ENCODE data around the gene PDE4D. TPM values are rescaled to one million over a fixed set of nuclear protein-coding genes. Genes with fewer than 3 reads are reported as not detected.

PDE4D gene
- total RNA-seq, 1 donor from 2014 or later: 14.2 TPM

DNA sequence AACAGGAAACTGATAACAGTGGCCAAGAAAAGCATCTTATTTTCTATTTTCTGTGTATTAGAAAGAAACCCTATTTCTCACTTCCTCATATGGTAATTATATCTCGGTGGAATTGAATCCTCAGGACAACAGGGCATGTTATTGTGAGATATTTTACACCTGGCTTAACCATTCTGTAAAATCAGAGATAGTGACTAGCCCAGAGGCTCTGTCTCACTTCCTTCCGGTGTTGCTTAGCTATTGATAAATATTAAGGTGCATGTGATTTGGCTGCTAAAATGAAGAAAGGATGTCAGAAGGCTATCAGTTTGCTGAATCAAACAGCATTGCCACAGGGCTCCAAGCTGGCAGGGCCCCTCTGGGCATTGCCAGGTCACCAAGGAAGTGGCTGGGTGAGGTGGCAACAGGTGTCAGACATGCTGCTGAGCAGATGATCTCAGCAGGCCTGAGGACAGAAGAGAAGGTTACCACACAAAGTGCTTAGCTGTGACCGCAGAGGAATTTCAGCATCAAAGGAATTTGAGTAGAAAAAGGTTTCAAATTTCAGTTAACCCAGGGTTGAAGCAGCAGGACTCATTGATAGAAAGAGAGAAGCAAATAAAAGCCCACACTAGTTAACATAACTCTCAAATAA, 330.7 kb downstream of the PDE4D start:
- no peaks in the 10 kb centered on the region for H3K36me3 ChIP-seq (ENCODE audit: insufficient read depth, low read length)
- peak overlapping the region; percentile 55 for H3K4me2 ChIP-seq (ENCODE audit: low read length)
- Mint-ChIP-seq H3K27me3 (ENCODE audit: low read depth, unreplicated experiment) (peaks cover 5% of the 10 kb centered on the region), H3K9me3 (ENCODE audit: unreplicated experiment) (no peaks in the 10 kb centered on the region), H3K4me3 (ENCODE audit: unreplicated experiment) (no peak overlapping the region), H3K27ac (ENCODE audit: unreplicated experiment) (peak overlapping the region; percentile 71), H3K36me3 (ENCODE audit: low read depth, unreplicated experiment) (no peaks in the 10 kb centered on the region), H3K4me1 (ENCODE audit: low read depth, unreplicated experiment) (peaks cover 15% of the 10 kb centered on the region)
- FAIRE-seq: no peak
- H4K20me1 ChIP-seq (ENCODE audit: insufficient read depth, low read length): no peaks in the 10 kb centered on the region
- TF ChIP-seq, protein P1, sequence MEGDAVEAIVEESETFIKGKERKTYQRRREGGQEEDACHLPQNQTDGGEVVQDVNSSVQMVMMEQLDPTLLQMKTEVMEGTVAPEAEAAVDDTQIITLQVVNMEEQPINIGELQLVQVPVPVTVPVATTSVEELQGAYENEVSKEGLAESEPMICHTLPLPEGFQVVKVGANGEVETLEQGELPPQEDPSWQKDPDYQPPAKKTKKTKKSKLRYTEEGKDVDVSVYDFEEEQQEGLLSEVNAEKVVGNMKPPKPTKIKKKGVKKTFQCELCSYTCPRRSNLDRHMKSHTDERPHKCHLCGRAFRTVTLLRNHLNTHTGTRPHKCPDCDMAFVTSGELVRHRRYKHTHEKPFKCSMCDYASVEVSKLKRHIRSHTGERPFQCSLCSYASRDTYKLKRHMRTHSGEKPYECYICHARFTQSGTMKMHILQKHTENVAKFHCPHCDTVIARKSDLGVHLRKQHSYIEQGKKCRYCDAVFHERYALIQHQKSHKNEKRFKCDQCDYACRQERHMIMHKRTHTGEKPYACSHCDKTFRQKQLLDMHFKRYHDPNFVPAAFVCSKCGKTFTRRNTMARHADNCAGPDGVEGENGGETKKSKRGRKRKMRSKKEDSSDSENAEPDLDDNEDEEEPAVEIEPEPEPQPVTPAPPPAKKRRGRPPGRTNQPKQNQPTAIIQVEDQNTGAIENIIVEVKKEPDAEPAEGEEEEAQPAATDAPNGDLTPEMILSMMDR (IDR thresholded peaks at IDR 0.05; ENCODE audit: insufficient read depth, low read depth, low read length): no peak
- TF ChIP-seq EZH2 (IDR thresholded peaks at IDR 0.05; ENCODE audit: insufficient read depth, low read length): no peak
- no peak overlapping the region for H3K4me3 ChIP-seq (ENCODE audit: insufficient read depth, low read depth, low read length)
- H3K4me1 ChIP-seq (ENCODE audit: insufficient read depth, low read length): peaks cover 17% of the 10 kb centered on the region
- no peaks in the 10 kb centered on the region for H3K79me2 ChIP-seq (ENCODE audit: insufficient read depth, low read length)
- peak overlapping the region; percentile 44 for H3K27ac ChIP-seq (ENCODE audit: low read depth, low read length)
- DNase-seq (ENCODE audit: low read depth): peak; percentile 76
- peak overlapping the region; percentile 11 for H3K9ac ChIP-seq (ENCODE audit: low read length)
- no peaks in the 10 kb centered on the region for H3K9me3 ChIP-seq (ENCODE audit: insufficient read depth, low read depth, low read length)
- no peaks in the 10 kb centered on the region for H3K27me3 ChIP-seq (ENCODE audit: insufficient read depth, low read length)
- H2AFZ ChIP-seq (ENCODE audit: low read depth, low read length): no peak overlapping the region

DNA sequence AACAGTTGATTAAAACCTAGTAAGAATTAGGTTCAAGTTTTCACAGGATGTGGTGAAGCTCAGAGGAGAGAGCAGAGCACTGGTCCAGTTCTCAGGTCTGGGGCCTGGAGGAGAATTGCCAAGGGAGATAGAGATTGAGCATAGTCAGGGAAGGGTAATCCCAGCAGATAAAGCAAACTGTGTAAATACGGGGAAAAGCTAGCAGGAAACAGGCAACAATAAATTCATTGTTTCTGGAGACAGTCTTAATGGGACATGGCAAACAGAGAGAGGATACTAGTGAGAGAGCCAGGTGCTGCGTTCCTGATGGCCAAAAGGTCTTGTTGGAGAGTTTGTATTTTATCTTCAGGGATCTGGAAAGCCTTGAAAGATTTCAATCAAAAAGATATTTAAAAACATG, 333.0 kb downstream of the PDE4D start:
- Mint-ChIP-seq H3K4me3 (ENCODE audit: unreplicated experiment) (no peak overlapping the region), H3K27me3 (ENCODE audit: low read depth, unreplicated experiment) (peaks cover 3% of the 10 kb centered on the region), H3K27ac (ENCODE audit: unreplicated experiment) (no peak overlapping the region), H3K36me3 (ENCODE audit: low read depth, unreplicated experiment) (no peaks in the 10 kb centered on the region), H3K9me3 (ENCODE audit: unreplicated experiment) (no peaks in the 10 kb centered on the region), H3K4me1 (ENCODE audit: low read depth, unreplicated experiment) (peaks cover 15% of the 10 kb centered on the region)
- Histone ChIP-seq H4K20me1 (ENCODE audit: insufficient read depth, low read length) (no peaks in the 10 kb centered on the region), H3K27me3 (ENCODE audit: insufficient read depth, low read length) (no peaks in the 10 kb centered on the region), H3K36me3 (ENCODE audit: insufficient read depth, low read length) (no peaks in the 10 kb centered on the region), H3K4me1 (ENCODE audit: insufficient read depth, low read length) (peaks cover 17% of the 10 kb centered on the region), H3K9ac (ENCODE audit: low read length) (no peak overlapping the region), H3K4me2 (ENCODE audit: low read length) (no peak overlapping the region), H3K9me3 (ENCODE audit: insufficient read depth, low read depth, low read length) (no peaks in the 10 kb centered on the region), H3K27ac (ENCODE audit: low read depth, low read length) (no peak overlapping the region), H3K79me2 (ENCODE audit: insufficient read depth, low read length) (no peaks in the 10 kb centered on the region), H2AFZ (ENCODE audit: low read depth, low read length) (no peak overlapping the region), H3K4me3 (ENCODE audit: insufficient read depth, low read depth, low read length) (no peak overlapping the region)
- no peak for FAIRE-seq
- no peak for DNase-seq (ENCODE audit: low read depth)
- TF ChIP-seq EZH2 (IDR thresholded peaks at IDR 0.05; ENCODE audit: insufficient read depth, low read length): no peak
- TF ChIP-seq, protein P1 (IDR thresholded peaks at IDR 0.05; ENCODE audit: insufficient read depth, low read depth, low read length): no peak

DNA sequence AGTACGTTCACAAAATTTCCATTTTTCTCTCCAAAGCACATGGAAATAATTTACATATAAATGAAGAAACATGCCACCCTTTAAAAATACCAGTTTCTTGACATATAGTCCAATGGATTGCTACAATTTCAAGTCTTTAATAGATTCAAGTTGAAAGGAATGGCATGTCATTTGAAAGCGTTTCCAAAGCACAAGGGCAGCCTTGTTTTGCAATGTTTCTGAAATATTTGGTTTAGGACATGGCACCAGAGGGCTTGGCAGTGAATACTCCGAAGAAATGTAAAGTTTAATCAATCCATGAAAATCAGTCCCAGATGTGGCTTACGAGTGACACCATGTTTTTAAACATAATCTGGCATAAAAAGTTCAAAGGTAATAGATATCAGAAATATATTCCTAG, 333.7 kb downstream of the PDE4D start:
- TF ChIP-seq, protein P1 (IDR thresholded peaks at IDR 0.05; ENCODE audit: insufficient read depth, low read depth, low read length): no peak
- TF ChIP-seq EZH2 (IDR thresholded peaks at IDR 0.05; ENCODE audit: insufficient read depth, low read length): no peak

More for the DNA sequence above, 333.7 kb downstream of the PDE4D start:
- Histone ChIP-seq H3K9ac (ENCODE audit: low read length) (no peak overlapping the region), H4K20me1 (ENCODE audit: insufficient read depth, low read length) (no peaks in the 10 kb centered on the region), H3K4me1 (ENCODE audit: insufficient read depth, low read length) (peaks cover 17% of the 10 kb centered on the region), H3K4me2 (ENCODE audit: low read length) (no peak overlapping the region), H3K36me3 (ENCODE audit: insufficient read depth, low read length) (no peaks in the 10 kb centered on the region), H3K79me2 (ENCODE audit: insufficient read depth, low read length) (no peaks in the 10 kb centered on the region), H3K27ac (ENCODE audit: low read depth, low read length) (no peak overlapping the region), H2AFZ (ENCODE audit: low read depth, low read length) (no peak overlapping the region), H3K9me3 (ENCODE audit: insufficient read depth, low read depth, low read length) (no peaks in the 10 kb centered on the region), H3K27me3 (ENCODE audit: insufficient read depth, low read length) (no peaks in the 10 kb centered on the region), H3K4me3 (ENCODE audit: insufficient read depth, low read depth, low read length) (no peak overlapping the region)
- no peak for FAIRE-seq
- H3K27me3 Mint-ChIP-seq (ENCODE audit: low read depth, unreplicated experiment): peaks cover 3% of the 10 kb centered on the region
- no peak for DNase-seq (ENCODE audit: low read depth)
- H3K27ac Mint-ChIP-seq (ENCODE audit: unreplicated experiment): no peak overlapping the region
- H3K9me3 Mint-ChIP-seq (ENCODE audit: unreplicated experiment): no peaks in the 10 kb centered on the region
- no peak overlapping the region for H3K4me3 Mint-ChIP-seq (ENCODE audit: unreplicated experiment)
- peaks cover 15% of the 10 kb centered on the region for H3K4me1 Mint-ChIP-seq (ENCODE audit: low read depth, unreplicated experiment)
- no peaks in the 10 kb centered on the region for H3K36me3 Mint-ChIP-seq (ENCODE audit: low read depth, unreplicated experiment)

Measured in astrocyte (in vitro differentiated cells and primary cell).